SK-N-MC (cell line): Measurements from ENCODE around the gene TMED3.

Experiments
- DNase-seq: peaks from one replicate; pipeline ENCODE4 v3.0.0-alpha.2; 2011; ENCODE audit warnings: low read depth, low spot score
- H3K27ac ChIP-seq: fragments of 200-600 bp; sonication (generic); 2 replicates; pipeline ENCODE4 v1.5.1; 2016; ENCODE audit warnings: mixed run types
- H3K36me3 ChIP-seq: fragments of 200-600 bp; sonication (generic); 2 replicates; pipeline ENCODE4 v1.6.1; 2017; ENCODE audit warnings: antibody characterized with exemption, low read length, mixed read lengths; ENCODE audit not compliant: insufficient read depth
- H3K4me3 ChIP-seq: fragments of 200-600 bp; sonication (generic); 2 replicates; pipeline ENCODE4 v1.5.1; 2016
- H3K9ac ChIP-seq: fragments of 200-600 bp; sonication (generic); 2 replicates; pipeline ENCODE4 v1.8.0; 2017; ENCODE audit warnings: mixed run types, mixed read lengths; ENCODE audit not compliant: insufficient read length
- H3K9me3 ChIP-seq: fragments of 200-600 bp; sonication (generic); 2 replicates; pipeline ENCODE4 v1.6.1; 2017; ENCODE audit warnings: low read depth, mild to moderate bottlenecking, antibody characterized with exemption, low read length, moderate library complexity, mixed read lengths
- EZH2 ChIP-seq: fragments of 200-600 bp; sonication (generic); IDR thresholded peaks from one replicate; pipeline ENCODE4 v1.6.1; 2017; ENCODE audit warnings: antibody characterized with exemption
- FOXP2 ChIP-seq: optimal IDR thresholded peaks from 2 replicates; pipeline ENCODE3; 2011; ENCODE audit warnings: mild to moderate bottlenecking, moderate library complexity; ENCODE audit not compliant: insufficient read depth; ENCODE audit errors: extremely low read length, control extremely low read depth
- POLR2AphosphoS5 ChIP-seq: IDR thresholded peaks from 2 replicates; pipeline ENCODE4 v1.6.1; 2012; ENCODE audit warnings: mild to moderate bottlenecking, low read depth, low read length, borderline replicate concordance

TMED3 gene

DNA sequence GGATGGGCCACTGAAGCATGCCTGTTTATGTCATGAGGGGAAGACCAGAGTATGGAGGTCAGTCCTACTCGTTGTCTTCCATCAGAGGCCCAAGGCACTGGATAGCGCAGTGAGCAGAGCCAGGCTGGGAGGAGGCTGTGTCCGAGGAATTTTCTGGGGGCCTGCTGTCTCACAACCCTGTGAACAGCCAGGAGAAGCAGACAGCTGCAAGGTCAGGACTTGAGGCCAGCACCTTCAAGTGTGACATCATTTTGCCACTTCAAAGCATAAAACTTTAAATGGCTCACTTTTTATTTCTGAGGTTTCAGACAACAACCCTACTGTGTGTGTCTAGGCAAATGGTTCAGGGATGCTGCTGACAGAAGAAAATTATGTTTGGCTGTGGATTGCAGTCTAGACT is 47.2 kb downstream of the TMED3 start:
- H3K9me3 ChIP-seq = no peaks in the 10 kb centered on the region
- no peak overlapping the region for H3K4me3 ChIP-seq
- no peaks in the 10 kb centered on the region for H3K36me3 ChIP-seq
- no peak overlapping the region for H3K9ac ChIP-seq
- no peak overlapping the region for H3K27ac ChIP-seq
- no peak for DNase-seq
- TF ChIP-seq FOXP2 = no peak
- no peak for TF ChIP-seq POLR2AphosphoS5
- no peak for TF ChIP-seq EZH2

DNA sequence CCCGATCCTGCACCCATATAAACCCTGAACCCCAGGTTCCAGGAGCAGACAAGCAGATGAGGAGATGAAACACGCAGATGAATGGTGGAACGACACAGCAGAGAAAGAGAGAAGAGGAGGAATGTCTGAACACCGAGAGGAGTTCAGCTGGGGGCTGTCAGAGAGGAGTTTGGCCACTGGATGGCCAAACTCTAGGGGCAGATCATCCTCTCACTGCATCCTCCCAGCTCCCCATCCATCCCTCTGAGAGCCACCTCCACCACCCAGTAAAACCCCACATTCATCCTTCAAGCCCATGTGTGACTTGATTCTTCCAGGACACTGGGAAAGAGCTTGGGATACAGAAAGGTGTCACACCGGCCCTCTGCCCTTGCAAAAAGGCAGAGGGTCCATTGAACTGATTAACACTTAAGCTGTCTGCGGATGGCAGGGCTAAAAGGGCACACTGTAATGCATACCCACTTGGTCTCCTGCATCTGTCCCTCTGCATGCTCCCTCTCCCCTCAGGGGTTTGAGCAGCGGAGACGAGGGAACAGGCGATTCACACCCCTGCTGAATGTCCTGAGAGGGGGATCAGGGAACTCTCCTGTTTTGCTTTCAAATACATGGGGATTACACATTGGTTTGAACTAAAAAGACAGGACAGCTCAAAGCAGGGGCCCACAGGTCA is 53.8 kb downstream of the TMED3 start:
- no peak for TF ChIP-seq POLR2AphosphoS5
- no peak for TF ChIP-seq EZH2
- TF ChIP-seq FOXP2 = no peak
- H3K9me3 ChIP-seq = no peaks in the 10 kb centered on the region
- DNase-seq = no peak
- no peak overlapping the region for H3K4me3 ChIP-seq
- H3K9ac ChIP-seq = no peak overlapping the region
- H3K36me3 ChIP-seq = no peaks in the 10 kb centered on the region
- H3K27ac ChIP-seq = no peak overlapping the region

DNA sequence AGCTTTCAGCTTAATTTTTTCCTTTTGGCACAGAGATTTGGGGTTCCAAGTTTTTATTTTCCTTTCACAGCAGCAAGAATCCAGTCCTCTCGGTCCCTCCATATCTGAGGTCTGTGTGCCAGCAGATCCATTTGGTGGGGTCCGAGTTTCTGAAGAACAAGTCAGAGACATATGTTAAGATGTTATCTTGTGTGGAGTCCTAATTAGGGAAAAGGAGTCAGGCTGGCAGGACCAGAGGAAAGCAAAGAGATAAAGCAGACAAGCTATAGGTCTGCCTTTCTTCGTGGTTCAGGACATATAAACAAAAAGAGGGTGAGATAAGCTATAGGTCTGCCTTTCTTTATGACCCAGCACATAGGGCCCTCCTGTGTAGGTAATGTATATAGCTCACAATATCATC is 54.9 kb downstream of the TMED3 start:
- Histone ChIP-seq H3K27ac (no peak overlapping the region), H3K4me3 (no peak overlapping the region), H3K9ac (no peak overlapping the region), H3K36me3 (no peaks in the 10 kb centered on the region), H3K9me3 (no peaks in the 10 kb centered on the region)
- no peak for TF ChIP-seq POLR2AphosphoS5
- no peak for TF ChIP-seq EZH2
- no peak for TF ChIP-seq FOXP2
- no peak for DNase-seq

- Histone ChIP-seq H3K27ac (no peak overlapping the region), H3K9me3 (no peaks in the 10 kb centered on the region), H3K4me3 (no peak overlapping the region), H3K9ac (no peak overlapping the region), H3K36me3 (no peaks in the 10 kb centered on the region)
- no peak for TF ChIP-seq EZH2
- no peak for TF ChIP-seq FOXP2
- TF ChIP-seq POLR2AphosphoS5 = no peak
- DNase-seq = no peak
Measured at GRCh38 chr15:79366691-79367090, 55.8 kb downstream of the TMED3 start.

DNA sequence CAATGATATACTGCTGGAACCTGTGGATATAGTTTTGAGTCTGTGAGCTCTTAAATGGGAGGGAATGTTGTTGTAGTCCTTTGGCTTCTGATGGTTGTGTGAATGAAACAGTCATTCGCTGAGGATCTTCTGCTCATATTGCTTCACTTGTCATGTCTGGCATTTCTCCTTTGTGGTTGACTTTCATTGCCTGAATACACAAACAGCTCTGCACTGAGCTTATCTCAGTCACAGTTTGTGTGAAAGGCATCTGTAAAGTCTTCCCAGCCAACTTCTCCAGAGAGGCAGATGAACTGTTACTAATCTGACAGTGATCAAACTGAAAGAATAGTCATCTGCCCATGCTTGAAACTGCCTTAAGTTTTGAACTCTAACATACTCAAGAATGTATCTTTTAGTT is 59.8 kb downstream of the TMED3 start:
- H3K4me3 ChIP-seq = no peak overlapping the region
- no peak overlapping the region for H3K9ac ChIP-seq
- no peak for TF ChIP-seq POLR2AphosphoS5
- no peak for TF ChIP-seq FOXP2
- TF ChIP-seq EZH2 = no peak
- no peaks in the 10 kb centered on the region for H3K9me3 ChIP-seq
- no peak overlapping the region for H3K27ac ChIP-seq
- DNase-seq = no peak
- no peaks in the 10 kb centered on the region for H3K36me3 ChIP-seq

GRCh38 chr15:79371591-79371990 is 60.7 kb downstream of the TMED3 start:
- Histone ChIP-seq H3K36me3 (no peaks in the 10 kb centered on the region), H3K27ac (no peak overlapping the region), H3K9me3 (no peaks in the 10 kb centered on the region), H3K9ac (no peak overlapping the region), H3K4me3 (no peak overlapping the region)
- DNase-seq = no peak
- no peak for TF ChIP-seq FOXP2
- no peak for TF ChIP-seq EZH2
- TF ChIP-seq POLR2AphosphoS5 = no peak

- no peak for DNase-seq
- TF ChIP-seq FOXP2 = no peak
- no peak for TF ChIP-seq EZH2
- TF ChIP-seq POLR2AphosphoS5 = no peak
- no peak overlapping the region for H3K27ac ChIP-seq
- H3K9ac ChIP-seq = no peak overlapping the region
- no peaks in the 10 kb centered on the region for H3K36me3 ChIP-seq
- H3K4me3 ChIP-seq = no peak overlapping the region
- no peaks in the 10 kb centered on the region for H3K9me3 ChIP-seq
Measured at GRCh38 chr15:79372428-79372827, 61.5 kb downstream of the TMED3 start.
